Thymus (tissue), 11 donors: ENCODE measurements around the gene KCNJ16. TPM values are rescaled to one million over a fixed set of nuclear protein-coding genes. Genes with fewer than 3 reads are reported as not detected.

ENCODE experiments used
- DNase-seq, 9 donors: peaks; one replicate each; pipeline ENCODE4 v3.0.0-alpha.2; 2013; ENCODE audit warnings: low spot score in 9 of 9, low read depth in 6 of 9, missing footprints in 1 of 9
- H3K27ac ChIP-seq, 2 donors: one replicate each; pipeline ENCODE4 v1.5.1; 2013; ENCODE audit warnings: control low read depth in 1 of 2, low read depth in 1 of 2, low read length in 1 of 2, mild to moderate bottlenecking in 1 of 2, moderate library complexity in 1 of 2
- H3K27me3 ChIP-seq, 2 donors: one replicate each; pipeline ENCODE4 v1.5.1; 2013; ENCODE audit warnings: low read length in 1 of 2; ENCODE audit not compliant: control insufficient read depth in 2 of 2, insufficient read depth in 1 of 2
- H3K36me3 ChIP-seq, 2 donors: one replicate each; pipeline ENCODE4 v1.5.1; 2013; ENCODE audit warnings: low read length in 1 of 2, mild to moderate bottlenecking in 1 of 2, moderate library complexity in 1 of 2; ENCODE audit not compliant: control insufficient read depth in 2 of 2, insufficient read depth in 2 of 2
- H3K4me1 ChIP-seq, 2 donors: one replicate each; pipeline ENCODE4 v1.5.1; 2013; ENCODE audit warnings: low read length in 2 of 2; ENCODE audit not compliant: control insufficient read depth in 2 of 2, insufficient read depth in 2 of 2
- H3K4me3 ChIP-seq, 2 donors: one replicate each; pipeline ENCODE4 v1.5.1; 2013; ENCODE audit warnings: low read length in 2 of 2, control low read depth in 1 of 2, mild to moderate bottlenecking in 1 of 2
- H3K9me3 ChIP-seq, 2 donors: one replicate each; pipeline ENCODE4 v1.5.1; 2013; ENCODE audit warnings: low read length in 1 of 2, mild to moderate bottlenecking in 1 of 2; ENCODE audit not compliant: control insufficient read depth in 2 of 2, insufficient read depth in 1 of 2
- WGBS: extraction: QIAGEN DNeasy Blood & Tissue Kit; methylation state at CpG from one replicate; pipeline ENCODE4 v1.1.7; 2013; 5-methylcytosine and 5-hydroxymethylcytosine counted together
- polyA plus RNA-seq: library from polyadenylated mRNA; stranded (reverse); fragments of 200-250 nt; gene quantifications from one replicate; pipeline ENCODE4 v1.2.3, GENCODE V29; 2013
- total RNA-seq: library from RNA; stranded (reverse); fragments of 120-200 nt; gene quantifications from one replicate; pipeline ENCODE4 v1.2.4, GENCODE V29; 2013
- donor health status: healthy.

Gene KCNJ16
- total and polyA plus RNA-seq, 2 donors, result 0.05 to 3.9 TPM

- Histone ChIP-seq H3K27ac (no peak overlapping the region), H3K36me3 (no peaks in the 10 kb centered on the region), H3K4me3 (no peak overlapping the region), H3K4me1 (peaks cover 8 to 14% of the 10 kb centered on the region in 2 donors), H3K27me3 (peaks cover 14 to 25% of the 10 kb centered on the region in 2 donors), H3K9me3 (no peaks in the 10 kb centered on the region)
- WGBS, result 91% methylated on average over 2 of the region's 2 CpGs
- DNase-seq, result no peak
These were observed 90.4 kb downstream of the KCNJ16 start for GRCh38 chr17:70165383-70165782.

- Histone ChIP-seq H3K27me3 (peaks cover 22 to 37% of the 10 kb centered on the region in 2 donors), H3K4me1 (peaks cover 8 to 14% of the 10 kb centered on the region in 2 donors), H3K9me3 (no peaks in the 10 kb centered on the region), H3K36me3 (no peaks in the 10 kb centered on the region), H3K4me3 (no peak overlapping the region), H3K27ac (no peak overlapping the region)
- WGBS, result 94% methylated on average over 4 of the region's 4 CpGs
- DNase-seq, result no peak
These were observed 91.6 kb downstream of the KCNJ16 start for GRCh38 chr17:70166615-70167014.

DNA sequence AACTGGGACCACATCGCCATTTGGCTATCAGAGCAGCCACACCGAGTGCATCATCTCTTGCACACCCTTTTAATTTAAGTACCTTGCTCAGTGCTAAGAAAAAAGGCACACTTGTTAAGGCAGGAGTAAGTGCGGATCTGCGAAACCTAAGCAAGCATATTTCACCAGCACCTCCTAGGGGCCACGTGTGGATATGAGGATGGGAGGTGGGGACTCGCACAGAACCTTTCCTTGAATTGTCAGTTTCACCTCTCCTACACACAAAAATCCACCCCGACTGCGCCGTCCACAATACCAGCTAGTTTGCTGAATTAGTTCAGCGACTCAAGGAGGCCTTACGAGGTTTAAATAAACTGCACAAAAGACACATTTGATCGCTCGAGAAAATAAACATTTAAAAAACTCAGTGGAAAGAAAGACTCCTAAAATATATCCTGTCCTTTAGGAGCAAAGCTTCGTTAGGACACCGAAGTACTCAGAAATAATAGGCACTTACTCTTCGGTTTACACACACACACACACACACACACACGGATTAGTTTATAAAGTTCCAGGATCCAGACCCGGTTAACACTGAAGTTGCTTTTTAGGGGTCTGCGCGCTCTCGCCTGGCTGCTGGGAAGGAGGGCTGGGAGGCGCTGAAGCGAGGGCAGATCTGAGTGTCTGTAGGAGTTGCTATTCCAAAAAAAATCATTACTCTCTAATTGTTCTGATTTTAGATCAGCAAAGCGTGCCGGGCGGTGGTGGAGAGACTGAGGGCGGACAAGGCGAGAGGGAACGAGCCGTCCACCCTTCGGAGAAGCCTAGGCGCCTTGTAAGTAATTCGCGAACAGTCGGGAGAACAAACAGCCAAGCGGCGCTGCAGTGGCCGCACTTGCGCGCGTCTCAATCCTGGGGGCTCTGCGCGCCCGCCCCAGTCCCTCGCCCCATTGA is 93.3 kb downstream of the KCNJ16 start:
- Histone ChIP-seq H3K27me3 (peaks cover 22 to 44% of the 10 kb centered on the region in 2 donors), H3K36me3 (no peaks in the 10 kb centered on the region), H3K27ac (peak overlapping the region; percentile 58 to 68), H3K4me3 (peak overlapping the region; percentile 51 to 59), H3K4me1 (peaks cover 8 to 14% of the 10 kb centered on the region in 2 donors), H3K9me3 (no peaks in the 10 kb centered on the region)
- peak in 7 of 9 donors; percentile 27 to 78 (median 45) for DNase-seq
- 2% methylated on average over 45 of the region's 45 CpGs for WGBS

DNA sequence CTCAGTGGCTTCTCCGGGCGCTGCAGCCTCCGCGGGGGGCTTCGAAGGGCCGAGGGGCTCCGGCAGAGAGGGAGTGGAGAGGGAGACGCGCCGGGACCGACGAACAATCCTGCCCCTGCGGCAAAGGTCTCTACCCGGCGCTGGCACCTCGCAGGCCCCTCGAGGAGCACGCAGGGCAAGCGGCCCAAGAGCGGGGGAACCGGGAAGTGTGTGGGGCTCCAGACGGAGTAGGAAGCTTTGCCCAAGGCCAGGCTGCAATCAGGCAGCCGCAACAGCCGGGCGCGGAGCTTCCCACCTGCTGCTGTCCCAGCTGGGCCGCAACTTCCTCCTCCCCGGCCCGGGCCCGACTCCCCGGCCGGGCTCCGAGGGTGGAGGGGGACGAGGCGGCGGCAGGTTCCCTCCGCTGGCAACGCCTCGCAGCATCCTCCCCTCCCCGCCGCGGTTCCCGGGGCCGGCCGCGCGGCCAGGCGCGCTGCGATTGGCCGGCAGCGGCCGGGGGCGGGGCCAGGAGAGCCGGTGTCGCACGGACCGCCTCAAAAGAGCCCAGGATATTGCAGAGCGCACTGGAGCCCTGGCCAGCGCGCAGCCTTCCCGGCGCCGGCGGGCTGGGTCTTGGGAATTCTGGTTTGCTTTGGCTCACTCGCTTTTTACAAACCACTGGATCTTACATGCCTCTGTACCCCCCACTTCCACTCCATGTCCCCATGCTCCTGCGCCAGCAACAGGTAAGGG is 94.1 kb downstream of the KCNJ16 start, which contains the start of gene KCNJ2:
TSS of gene KCNJ2 (plus strand) at position 556 of the 732 bp plus-strand sequence. CDS start 5,508 bp downstream, outside the sequence.
- WGBS, result under 1% methylated on average over 67 of the region's 67 CpGs
- H3K9me3 ChIP-seq, result no peaks in the 10 kb centered on the region
- H3K4me3 ChIP-seq, result peak within 1 kb of the TSS; percentile 51 to 59
- peaks cover 22 to 44% of the 10 kb centered on the region in 2 donors for H3K27me3 ChIP-seq
- H3K27ac ChIP-seq, result peak within 1 kb of the TSS; percentile 58 to 68
- peaks cover 8 to 14% of the 10 kb centered on the region in 2 donors for H3K4me1 ChIP-seq
- peak in 8 of 9 donors; percentile 33 to 87 (median 72) for DNase-seq
- H3K36me3 ChIP-seq, result no peaks in the 10 kb centered on the region

DNA sequence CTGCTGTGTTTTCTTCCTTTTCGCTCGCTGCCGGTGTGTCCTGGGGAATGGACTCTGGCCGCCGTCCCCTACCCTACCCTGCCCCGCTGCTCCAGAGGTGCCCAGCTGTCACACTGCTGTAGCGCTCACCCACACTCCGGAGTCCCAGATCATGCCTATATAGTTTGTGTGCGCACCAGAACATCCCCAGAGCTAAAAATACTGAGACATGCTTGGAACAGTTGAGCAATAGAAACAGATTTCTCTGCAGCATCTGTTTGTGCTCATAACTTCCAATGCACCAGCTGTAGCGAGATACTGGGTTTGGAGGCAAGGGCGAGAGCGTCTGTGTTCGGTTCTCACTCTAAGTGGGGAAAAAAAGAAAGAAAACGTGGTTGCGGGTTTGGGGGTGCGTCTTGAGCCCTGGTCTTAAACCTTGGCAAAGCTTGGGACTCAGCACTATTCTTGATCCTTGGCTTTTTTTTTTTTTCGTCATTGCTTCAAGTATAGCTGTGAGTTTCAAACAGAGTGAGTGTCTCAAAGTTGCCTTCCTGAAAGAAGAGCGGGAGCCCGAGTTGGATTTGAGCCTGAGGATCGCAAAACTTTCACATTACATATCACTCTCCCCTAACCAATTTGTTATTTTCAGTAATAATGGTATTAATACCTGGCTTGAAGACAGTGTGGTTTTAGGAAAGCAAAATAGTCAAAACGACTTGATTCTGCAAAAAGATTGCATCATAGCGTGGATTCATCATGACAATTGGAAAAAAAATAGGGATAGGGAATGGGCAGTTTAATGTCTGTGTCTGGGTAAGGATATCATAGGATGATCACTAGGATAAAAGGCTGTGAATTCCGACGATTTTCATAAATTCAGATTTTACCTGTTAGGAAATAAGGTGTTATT is 94.9 kb downstream of the KCNJ16 start:
- H3K27me3 ChIP-seq, result peaks cover 22 to 44% of the 10 kb centered on the region in 2 donors
- no peaks in the 10 kb centered on the region for H3K9me3 ChIP-seq
- peak overlapping the region; percentile 34 to 55 for H3K27ac ChIP-seq
- peak in 3 of 9 donors; percentile 6 to 31 (median 9) for DNase-seq
- H3K4me3 ChIP-seq, result peak overlapping the region; percentile 49 to 51
- WGBS, result 15% methylated on average over 24 of the region's 24 CpGs
- H3K4me1 ChIP-seq, result peaks cover 8 to 14% of the 10 kb centered on the region in 2 donors
- no peaks in the 10 kb centered on the region for H3K36me3 ChIP-seq

- H3K4me1 ChIP-seq, result peaks cover 8 to 14% of the 10 kb centered on the region in 2 donors
These were observed 96.1 kb downstream of the KCNJ16 start for GRCh38 chr17:70171159-70171558.

DNA sequence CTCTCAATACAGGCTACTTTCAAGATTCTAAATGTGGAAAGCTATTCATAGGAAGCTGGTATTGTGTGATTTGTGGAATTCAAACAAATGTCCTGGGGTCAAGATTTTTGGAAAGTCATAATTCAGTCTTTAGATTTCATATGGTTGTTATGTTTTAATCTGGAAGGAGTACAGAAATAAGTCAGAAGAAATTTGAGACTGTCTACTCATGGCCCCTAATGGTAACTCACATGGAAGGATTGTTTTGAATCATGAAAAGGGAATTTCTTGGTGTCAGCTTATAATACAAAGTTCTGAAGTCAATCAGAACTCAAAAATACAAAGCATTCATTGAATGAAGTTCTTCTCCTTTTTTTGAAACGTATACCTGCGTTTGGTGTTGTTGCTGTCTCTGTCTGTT is 97.4 kb downstream of the KCNJ16 start:
- H3K36me3 ChIP-seq, result no peaks in the 10 kb centered on the region
- DNase-seq, result no peak
- 91% methylated on average over 2 of the region's 2 CpGs for WGBS
- H3K4me1 ChIP-seq, result peaks cover 8 to 14% of the 10 kb centered on the region in 2 donors
- no peak overlapping the region for H3K4me3 ChIP-seq
- H3K27ac ChIP-seq, result no peak overlapping the region
- H3K27me3 ChIP-seq, result peaks cover 22 to 44% of the 10 kb centered on the region in 2 donors
- H3K9me3 ChIP-seq, result no peaks in the 10 kb centered on the region

More at GRCh38 chr17:70171159-70171558, 96.1 kb downstream of the KCNJ16 start:
- Histone ChIP-seq H3K27ac (no peak overlapping the region), H3K4me3 (no peak overlapping the region), H3K9me3 (no peaks in the 10 kb centered on the region), H3K27me3 (peaks cover 22 to 44% of the 10 kb centered on the region in 2 donors), H3K36me3 (no peaks in the 10 kb centered on the region)
- WGBS, result 81% methylated on average over 5 of the region's 5 CpGs
- no peak for DNase-seq

- H3K36me3 ChIP-seq, result no peaks in the 10 kb centered on the region
- H3K27ac ChIP-seq, result peak overlapping the region in 1 of 2 donors; percentile 18
- no peak for DNase-seq
- H3K9me3 ChIP-seq, result no peaks in the 10 kb centered on the region
- 91% methylated on average over 2 of the region's 2 CpGs for WGBS
- H3K27me3 ChIP-seq, result peaks cover 22 to 42% of the 10 kb centered on the region in 2 donors
- no peak overlapping the region for H3K4me3 ChIP-seq
- H3K4me1 ChIP-seq, result peaks cover 8 to 14% of the 10 kb centered on the region in 2 donors
These were observed 97.9 kb downstream of the KCNJ16 start for GRCh38 chr17:70172923-70173322.
